Loucy (cell line): ENCODE results near the gene ABCA7.

ENCODE experiments used
- H2AFZ ChIP-seq: fragments of 200-600 bp; sonication (generic); 2 replicates; pipeline ENCODE4 v1.6.0; 2016; ENCODE audit warnings: antibody characterized with exemption, mild to moderate bottlenecking, low read length, moderate library complexity
- H3F3A ChIP-seq: fragments of 200-600 bp; 2 replicates; pipeline ENCODE4 v1.6.0; 2016; ENCODE audit warnings: antibody characterized with exemption, low read depth, mild to moderate bottlenecking
- H3K27me3 ChIP-seq: fragments of 200-600 bp; sonication (generic); 2 replicates; pipeline ENCODE4 v1.6.1; 2014; ENCODE audit warnings: low read length, mild to moderate bottlenecking; ENCODE audit not compliant: insufficient read depth, poor library complexity, severe bottlenecking
- H3K36me3 ChIP-seq: fragments of 200-600 bp; sonication (generic); 2 replicates; pipeline ENCODE4 v1.6.1; 2016; ENCODE audit warnings: low read length; ENCODE audit not compliant: insufficient read depth
- H3K4me1 ChIP-seq: fragments of 200-600 bp; sonication (generic); 2 replicates; pipeline ENCODE4 v1.5.1; 2014; ENCODE audit warnings: low read length, mild to moderate bottlenecking; ENCODE audit not compliant: insufficient read depth, poor library complexity, severe bottlenecking
- H3K4me2 ChIP-seq: fragments of 200-600 bp; sonication (generic); 2 replicates; pipeline ENCODE4 v1.6.0; 2014; ENCODE audit warnings: antibody characterized with exemption, low read length, low read depth, mild to moderate bottlenecking; ENCODE audit not compliant: poor library complexity, severe bottlenecking
- H3K4me3 ChIP-seq: fragments of 200-600 bp; sonication (generic); 2 replicates; pipeline ENCODE4 v1.5.1; 2014; ENCODE audit warnings: low read length, mild to moderate bottlenecking, mixed read lengths; ENCODE audit not compliant: poor library complexity, severe bottlenecking
- H3K79me2 ChIP-seq: fragments of 200-600 bp; sonication (generic); 2 replicates; pipeline ENCODE4 v1.6.1; 2014; ENCODE audit warnings: low read length; ENCODE audit not compliant: insufficient read depth
- H3K9ac ChIP-seq: fragments of 200-600 bp; sonication (generic); 2 replicates; pipeline ENCODE4 v1.6.0; 2014; ENCODE audit warnings: mild to moderate bottlenecking, low read depth, low read length, moderate library complexity; ENCODE audit not compliant: poor library complexity, severe bottlenecking
- H3K9me2 ChIP-seq: fragments of 200-600 bp; sonication (generic); replicated peaks from 2 replicates; pipeline ENCODE4 v1.6.1; 2016; ENCODE audit warnings: low read depth, low read length, mixed read lengths
- H3K9me3 ChIP-seq: fragments of 200-600 bp; sonication (generic); 2 replicates; pipeline ENCODE4 v1.6.1; 2014; ENCODE audit warnings: mild to moderate bottlenecking, antibody characterized with exemption, low read length, low read depth; ENCODE audit not compliant: insufficient read depth
- H4K20me1 ChIP-seq: fragments of 200-600 bp; sonication (generic); 2 replicates; pipeline ENCODE4 v1.6.0; 2014; ENCODE audit warnings: antibody characterized with exemption, low read length, mild to moderate bottlenecking; ENCODE audit not compliant: insufficient read depth, poor library complexity, severe bottlenecking
- CTCF ChIP-seq: fragments of 200-600 bp; sonication (generic); conservative IDR thresholded peaks from 2 replicates; pipeline ENCODE4 v1.5.1; 2014; ENCODE audit warnings: mild to moderate bottlenecking, antibody characterized with exemption, low read length
- EZH2phosphoT487 ChIP-seq: fragments of 200-600 bp; IDR thresholded peaks from 2 replicates; pipeline ENCODE4 v1.6.1; 2018; ENCODE audit warnings: antibody characterized with exemption, mild to moderate bottlenecking, moderate library complexity, borderline replicate concordance

ABCA7 gene

GRCh38 chr19:1026783-1027649 lies 12.9 kb upstream of the ABCA7 start:
- Histone ChIP-seq H3K27me3 (no peaks in the 10 kb centered on the region), H3K36me3 (peaks cover 14% of the 10 kb centered on the region; the same call in 1 of the 2 replicates), H3K9me2 (no peaks in the 10 kb centered on the region), H4K20me1 (peaks cover 46% of the 10 kb centered on the region), H2AFZ (peak overlapping the region; percentile 83; the same call in 1 of the 2 replicates), H3K9me3 (no peaks in the 10 kb centered on the region), H3K4me3 (peak overlapping the region; percentile 98), H3K4me1 (peaks cover 8% of the 10 kb centered on the region), H3K79me2 (peaks cover 52% of the 10 kb centered on the region), H3K9ac (peak overlapping the region; percentile 92), H3F3A (peaks cover 16% of the 10 kb centered on the region; the same call in 1 of the 2 replicates), H3K4me2 (peak overlapping the region; percentile 86)
- TF ChIP-seq CTCF (no peak), EZH2phosphoT487 (no peak)

- peaks cover 15% of the 10 kb centered on the region; the same call in 1 of the 2 replicates for H3F3A ChIP-seq
- TF ChIP-seq EZH2phosphoT487 (no peak), CTCF (no peak)
- peak overlapping the region; percentile 98 for H3K4me3 ChIP-seq
- no peak overlapping the region for H2AFZ ChIP-seq
- H3K79me2 ChIP-seq = peaks cover 58% of the 10 kb centered on the region
- H3K4me1 ChIP-seq = peaks cover 8% of the 10 kb centered on the region
- H4K20me1 ChIP-seq = peaks cover 52% of the 10 kb centered on the region
- H3K9ac ChIP-seq = peak overlapping the region; percentile 92
- no peaks in the 10 kb centered on the region for H3K9me2 ChIP-seq
- peaks cover 20% of the 10 kb centered on the region; the same call in 1 of the 2 replicates for H3K36me3 ChIP-seq
- peak overlapping the region; percentile 86 for H3K4me2 ChIP-seq
- no peaks in the 10 kb centered on the region for H3K27me3 ChIP-seq
- no peaks in the 10 kb centered on the region for H3K9me3 ChIP-seq
These were observed 12.3 kb upstream of the ABCA7 start for GRCh38 chr19:1027650-1028061.

DNA sequence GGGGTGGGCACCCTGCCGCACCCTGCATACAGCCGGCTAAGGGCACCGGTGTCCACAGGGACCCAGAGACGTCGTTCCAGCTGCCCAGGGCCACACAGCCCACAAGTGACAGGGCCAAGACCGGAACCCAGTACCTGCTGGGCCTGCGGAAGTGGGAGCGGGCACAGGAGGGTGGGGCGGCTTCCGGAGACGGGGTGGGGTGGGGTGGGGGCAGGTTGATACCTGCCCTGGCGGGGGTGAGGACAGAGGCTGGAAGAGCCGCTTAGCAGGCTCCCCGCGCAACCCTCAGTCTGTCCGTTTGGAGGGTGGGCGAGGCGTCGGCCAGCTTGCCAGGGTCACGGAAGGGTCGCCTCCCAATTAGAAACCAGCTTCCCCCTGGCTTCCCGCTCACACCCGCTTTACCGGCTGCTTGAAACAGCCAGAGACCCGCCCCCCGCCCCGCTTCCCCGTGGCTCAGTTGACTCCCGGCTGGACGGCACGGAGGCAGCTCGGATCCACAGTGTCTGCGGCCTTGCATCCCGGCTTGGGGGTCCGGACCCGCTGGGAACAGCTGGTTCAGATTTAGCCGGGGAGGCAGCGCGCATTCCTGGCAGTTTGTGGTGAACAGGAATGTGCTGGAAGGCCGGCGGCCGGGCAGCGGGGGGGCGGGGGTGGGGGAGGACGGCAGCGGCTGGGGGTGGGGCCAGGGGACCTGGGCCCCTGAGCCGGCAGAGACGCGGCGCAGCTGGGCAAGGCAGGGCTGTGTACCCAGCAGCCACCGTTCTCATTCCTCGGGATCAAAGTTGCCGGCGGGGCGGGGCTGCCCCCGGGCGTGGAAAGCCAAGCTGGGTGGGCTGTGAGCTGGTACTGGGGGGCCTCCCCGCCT lies 11.6 kb upstream of the ABCA7 start:
- H3K4me1 ChIP-seq = peaks cover 8% of the 10 kb centered on the region

More for the DNA sequence above, 11.6 kb upstream of the ABCA7 start:
- Histone ChIP-seq H4K20me1 (peaks cover 52% of the 10 kb centered on the region), H2AFZ (peak overlapping the region; percentile 77), H3K79me2 (peaks cover 63% of the 10 kb centered on the region), H3K9ac (peak overlapping the region; percentile 92), H3F3A (peaks cover 12% of the 10 kb centered on the region; the same call in 1 of the 2 replicates), H3K4me3 (peak overlapping the region; percentile 98), H3K4me2 (peak overlapping the region; percentile 86), H3K9me3 (no peaks in the 10 kb centered on the region), H3K27me3 (no peaks in the 10 kb centered on the region), H3K9me2 (no peaks in the 10 kb centered on the region), H3K36me3 (peaks cover 26% of the 10 kb centered on the region; the same call in 1 of the 2 replicates)
- TF ChIP-seq CTCF = no peak
